A204.1 (cell line): Measurements from ENCODE around the gene RET.
"Not testable (repeated sequence)": the region's sequence is repeated elsewhere in the genome, so short reads cannot be mapped to it uniquely, and the experiment has no call there.

Experiments used
- FAIRE-seq: peaks from 2 replicates; lab custom pipeline; 2012; peaks lifted over from hg19 to GRCh38; lab: Jason Lieb, UNC

Gene RET

GRCh38 chr10:43078175-43078985 is 1.5 kb downstream of the RET start:
- FAIRE-seq, result no peak

GRCh38 chr10:43078986-43079273 is 2.1 kb downstream of the RET start:
- no peak for FAIRE-seq

- FAIRE-seq, result no peak
These were observed 3.0 kb downstream of the RET start for GRCh38 chr10:43079856-43080255.

- FAIRE-seq, result no peak
These were observed 5.2 kb downstream of the RET start for GRCh38 chr10:43082087-43082486.

- no peak for FAIRE-seq
These were observed 5.9 kb downstream of the RET start for GRCh38 chr10:43082746-43083145.

- no peak for FAIRE-seq
These were observed 6.9 kb downstream of the RET start for GRCh38 chr10:43083764-43084163.

GRCh38 chr10:43084812-43085211 is 7.9 kb downstream of the RET start:
- FAIRE-seq, result no peak

GRCh38 chr10:43086321-43086942 is 9.6 kb downstream of the RET start:
- no peak for FAIRE-seq

- no peak for FAIRE-seq
These were observed 12.7 kb downstream of the RET start for GRCh38 chr10:43089519-43089918.

GRCh38 chr10:43090188-43090587 is 13.3 kb downstream of the RET start:
- FAIRE-seq, result no peak

GRCh38 chr10:43090664-43091063 is 13.8 kb downstream of the RET start:
- FAIRE-seq, result no peak

- no peak for FAIRE-seq
These were observed 15.0 kb downstream of the RET start for GRCh38 chr10:43091846-43092245.

GRCh38 chr10:43093423-43094076 is 16.7 kb downstream of the RET start:
- no peak for FAIRE-seq

- no peak for FAIRE-seq
These were observed 17.2 kb downstream of the RET start for GRCh38 chr10:43094085-43094484.

GRCh38 chr10:43099339-43099738 is 22.5 kb downstream of the RET start:
- not testable (repeated sequence) for FAIRE-seq

- no peak for FAIRE-seq
These were observed 23.1 kb downstream of the RET start for GRCh38 chr10:43099928-43100327.

- no peak for FAIRE-seq
These were observed 23.5 kb downstream of the RET start for GRCh38 chr10:43100366-43100765.

- FAIRE-seq, result no peak
These were observed 25.4 kb downstream of the RET start for GRCh38 chr10:43102063-43102828.

- FAIRE-seq, result no peak
These were observed 28.5 kb downstream of the RET start for GRCh38 chr10:43105102-43105955.

- FAIRE-seq, result no peak
These were observed 29.0 kb downstream of the RET start for GRCh38 chr10:43105956-43106229.

- FAIRE-seq, result no peak
These were observed 29.6 kb downstream of the RET start for GRCh38 chr10:43106256-43107091.
